Measurements from ENCODE around the gene PLIN5.

The PLIN5 gene

DNA sequence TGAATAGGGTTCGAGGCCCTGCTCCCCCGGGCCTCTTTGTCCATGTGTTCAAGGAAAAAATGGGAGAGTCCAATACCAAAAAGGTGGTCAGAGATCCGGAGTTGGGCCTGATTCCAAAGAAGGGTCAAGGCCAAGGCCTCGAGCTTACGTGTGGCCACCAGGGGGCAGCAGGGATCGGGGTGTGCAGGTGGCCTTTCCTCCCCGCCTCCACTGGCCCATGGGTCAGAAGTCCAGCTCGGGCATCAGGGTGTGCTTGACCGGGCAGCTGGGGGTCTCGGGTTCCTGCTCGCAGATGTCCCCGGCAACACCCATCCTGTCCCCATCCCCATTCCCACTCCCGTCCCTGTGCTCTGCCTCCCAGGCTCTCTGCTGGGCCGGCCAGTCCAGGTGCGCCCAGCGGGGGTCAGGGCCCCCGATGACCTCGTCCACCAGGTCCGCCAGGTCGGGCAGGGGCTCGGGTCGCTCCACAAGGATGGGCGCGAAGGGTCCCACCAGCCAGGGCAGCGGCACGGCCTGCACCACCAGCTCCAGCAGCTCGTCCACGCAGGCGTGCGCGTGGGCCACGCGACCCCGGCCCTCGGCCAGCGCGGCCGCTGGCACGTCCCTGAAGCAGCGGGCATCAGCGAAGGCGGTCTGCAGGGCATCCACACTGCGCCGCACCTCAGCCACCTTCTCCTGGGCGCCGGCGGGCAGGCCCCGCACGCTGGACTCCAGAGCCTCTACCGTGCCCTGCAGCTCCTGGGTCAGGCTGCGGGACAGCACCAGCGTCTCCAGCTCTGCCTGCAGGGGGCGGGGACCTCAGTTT, 11.5 kb downstream of the PLIN5 start:
- TF ChIP-seq TAF1 (IDR thresholded peaks at IDR 0.05; ENCODE audit: borderline replicate concordance, low read depth, low read length) (no peak), POLR2AphosphoS5 (IDR thresholded peaks at IDR 0.05; ENCODE audit: low read depth, low read length) (no peak), POLR2A (IDR thresholded peaks at IDR 0.05; ENCODE audit: low read depth, low read length) (no peak)
- DNase-seq (ENCODE audit: insufficient read length) (peak; percentile 54), FAIRE-seq (no peak)

GRCh38 chr19:4522291-4523002, 12.6 kb downstream of the PLIN5 start:
- FAIRE-seq (no peak), DNase-seq (ENCODE audit: insufficient read length) (no peak)
- no peak for TF ChIP-seq POLR2A (IDR thresholded peaks at IDR 0.05; ENCODE audit: low read depth, low read length)

DNA sequence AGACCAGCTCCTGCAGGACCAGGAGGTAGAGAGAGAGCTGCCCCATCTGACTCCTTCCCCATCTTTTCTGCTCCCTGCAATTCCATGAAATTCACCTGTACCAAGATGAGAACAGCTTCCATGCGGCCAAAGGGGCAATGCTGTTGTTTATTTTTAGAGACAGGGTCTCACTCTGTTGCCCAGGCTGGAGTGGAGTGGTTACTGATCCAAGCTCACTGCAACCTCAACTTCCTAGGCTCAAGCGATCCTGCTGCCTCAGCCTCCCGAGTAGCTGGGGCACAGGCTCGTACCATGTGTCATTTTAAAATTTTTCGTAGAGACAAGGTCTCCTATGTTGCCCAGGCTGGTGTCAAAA, 13.2 kb downstream of the PLIN5 start:
- TF ChIP-seq POLR2AphosphoS5 (IDR thresholded peaks at IDR 0.05; ENCODE audit: low read depth, low read length): no peak
- TF ChIP-seq TAF1 (IDR thresholded peaks at IDR 0.05; ENCODE audit: borderline replicate concordance, low read depth, low read length): no peak
- TF ChIP-seq POLR2A (IDR thresholded peaks at IDR 0.05; ENCODE audit: low read depth, low read length): no peak
- DNase-seq (ENCODE audit: insufficient read length): no peak
- no peak for FAIRE-seq

- DNase-seq (ENCODE audit: insufficient read length): no peak
- no peak for FAIRE-seq
- no peak for TF ChIP-seq TAF1 (IDR thresholded peaks at IDR 0.05; ENCODE audit: borderline replicate concordance, low read depth, low read length)
- no peak for TF ChIP-seq POLR2A (IDR thresholded peaks at IDR 0.05; ENCODE audit: low read depth, low read length)
- TF ChIP-seq POLR2AphosphoS5 (IDR thresholded peaks at IDR 0.05; ENCODE audit: low read depth, low read length): no peak
Measured at GRCh38 chr19:4521170-4521887, 13.7 kb downstream of the PLIN5 start.

DNA sequence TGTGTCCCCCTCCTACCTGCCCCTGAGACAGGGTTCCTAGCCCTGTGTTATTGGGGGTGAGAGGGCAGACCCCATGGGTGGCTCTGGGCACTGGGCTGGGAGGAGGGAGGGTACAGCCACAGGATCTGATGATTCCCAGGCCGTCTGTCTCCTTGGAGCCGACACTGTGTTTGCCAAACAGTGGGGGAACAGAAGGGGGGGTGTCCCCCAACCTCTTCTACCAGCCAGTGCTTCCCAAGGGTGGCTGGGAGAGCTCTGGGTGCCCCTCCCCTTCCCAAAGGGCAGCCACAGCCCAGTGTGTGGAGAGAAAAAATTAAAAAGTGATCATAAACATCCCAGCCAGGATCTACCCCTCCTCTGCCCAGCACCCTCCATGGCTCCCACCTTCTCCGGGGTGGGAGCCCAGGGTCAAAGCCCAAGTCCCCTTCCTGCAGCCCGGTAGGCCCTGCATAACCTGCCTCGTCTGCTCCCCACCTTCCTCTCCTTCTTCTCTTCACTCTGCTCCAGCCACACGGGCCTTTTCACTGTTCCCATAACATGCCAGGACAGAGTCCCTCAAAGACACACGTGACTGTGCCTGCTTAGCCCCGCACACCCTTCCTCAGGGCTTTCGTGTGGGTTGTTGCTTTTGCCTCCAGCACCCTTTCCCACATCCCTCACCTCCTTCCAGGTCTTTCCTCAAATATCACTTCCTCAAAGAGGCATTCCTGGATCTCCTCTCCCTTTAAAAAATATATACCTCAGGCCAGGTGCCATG, 15.3 kb downstream of the PLIN5 start:
- TF ChIP-seq POLR2A (IDR thresholded peaks at IDR 0.05; ENCODE audit: low read depth, low read length) (no peak), TAF1 (IDR thresholded peaks at IDR 0.05; ENCODE audit: borderline replicate concordance, low read depth, low read length) (no peak), POLR2AphosphoS5 (IDR thresholded peaks at IDR 0.05; ENCODE audit: low read depth, low read length) (no peak)
- FAIRE-seq (no peak), DNase-seq (ENCODE audit: insufficient read length) (no peak)

- no peak for TF ChIP-seq POLR2AphosphoS5 (IDR thresholded peaks at IDR 0.05; ENCODE audit: low read depth, low read length)
- no peak for TF ChIP-seq TAF1 (IDR thresholded peaks at IDR 0.05; ENCODE audit: borderline replicate concordance, low read depth, low read length)
- no peak for TF ChIP-seq POLR2A (IDR thresholded peaks at IDR 0.05; ENCODE audit: low read depth, low read length)
- no peak for FAIRE-seq
- no peak for DNase-seq (ENCODE audit: insufficient read length)
Measured at GRCh38 chr19:4519172-4519496, 15.9 kb downstream of the PLIN5 start.

DNA sequence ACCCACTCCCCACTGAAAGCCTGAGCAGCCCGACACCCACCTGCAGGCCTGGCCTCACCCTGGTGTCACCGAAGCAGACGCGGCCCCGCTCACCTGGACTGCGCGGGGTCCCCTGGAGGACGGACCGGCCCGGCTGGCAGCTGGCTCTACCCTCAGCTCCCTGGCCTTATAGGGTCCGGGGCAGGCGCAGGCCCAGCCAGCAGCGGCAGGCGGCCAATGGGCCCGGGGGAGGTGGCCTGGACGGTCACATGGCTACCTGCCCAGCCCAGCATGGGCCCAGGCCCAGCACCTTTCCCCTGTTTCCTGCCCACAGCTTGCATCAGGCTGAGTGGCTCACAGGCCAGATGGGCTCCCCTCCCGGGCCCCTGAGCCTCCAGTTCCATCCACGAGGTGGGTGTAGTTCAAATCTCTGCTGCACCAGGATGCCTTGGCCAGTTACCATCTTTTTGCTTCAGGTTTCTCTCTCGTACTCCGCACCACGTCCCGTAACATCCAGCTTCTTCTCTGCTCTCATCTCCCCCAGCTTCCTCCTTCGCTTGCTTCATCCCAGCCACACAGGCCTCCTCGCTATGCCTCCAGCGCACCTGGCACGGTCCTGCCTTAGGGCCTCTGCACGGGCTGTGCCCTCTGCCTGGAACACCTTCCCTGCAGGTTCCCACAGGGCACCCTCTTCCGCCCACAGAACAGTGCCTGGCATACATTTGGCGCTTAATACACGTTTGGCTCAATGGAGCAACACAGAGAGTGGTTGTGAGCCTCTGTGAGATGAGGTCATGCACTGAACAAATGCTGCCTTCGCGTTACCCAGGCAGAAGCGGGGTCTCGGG, 16.5 kb downstream of the PLIN5 start, which contains the start of gene PLIN4:
Gene PLIN4 (minus strand): TSS at position 142 of the 827 bp plus-strand sequence. CDS start 214 bp downstream, outside the sequence.
- TF ChIP-seq POLR2A (IDR thresholded peaks at IDR 0.05; ENCODE audit: low read depth, low read length): no peak
- TF ChIP-seq POLR2AphosphoS5 (IDR thresholded peaks at IDR 0.05; ENCODE audit: low read depth, low read length): no peak
- TF ChIP-seq TAF1 (IDR thresholded peaks at IDR 0.05; ENCODE audit: borderline replicate concordance, low read depth, low read length): no peak
- FAIRE-seq: no peak

DNA sequence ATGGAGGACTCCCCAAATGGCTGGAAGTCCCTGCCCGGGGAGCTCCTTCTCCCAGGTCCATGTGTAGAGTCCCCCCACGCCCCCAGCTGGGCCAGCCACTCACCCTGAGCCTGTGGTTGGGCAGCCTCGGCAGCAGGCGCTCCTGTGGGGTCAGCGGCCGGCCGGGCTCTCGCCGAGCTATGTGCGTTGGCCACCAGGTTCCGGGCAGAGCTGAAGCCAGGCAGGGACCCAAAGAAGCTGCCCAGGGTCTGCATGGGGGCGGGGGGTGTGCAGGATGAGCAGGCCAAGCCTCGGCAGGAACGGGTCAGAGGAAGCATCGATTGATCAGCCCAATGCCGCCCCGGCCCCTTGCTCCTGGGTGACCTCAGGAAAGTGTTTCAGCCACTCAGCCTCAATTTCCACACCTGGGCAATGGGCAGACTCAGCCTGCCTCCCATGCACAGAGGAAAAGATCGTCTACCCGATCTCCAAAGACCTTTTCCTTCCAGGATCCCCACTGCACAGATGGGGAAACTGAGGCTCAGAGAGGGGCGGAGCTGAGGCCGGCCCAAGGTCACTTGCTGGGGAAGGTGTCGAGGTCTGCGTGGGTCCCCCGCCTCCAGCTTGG, 17.5 kb downstream of the PLIN5 start:
- FAIRE-seq: no peak
- TF ChIP-seq TAF1 (IDR thresholded peaks at IDR 0.05; ENCODE audit: borderline replicate concordance, low read depth, low read length) (no peak), POLR2AphosphoS5 (IDR thresholded peaks at IDR 0.05; ENCODE audit: low read depth, low read length) (no peak), POLR2A (IDR thresholded peaks at IDR 0.05; ENCODE audit: low read depth, low read length) (no peak)

More for the DNA sequence above, 16.5 kb downstream of the PLIN5 start, which contains the start of gene PLIN4:
- no peak for DNase-seq (ENCODE audit: insufficient read length)

GRCh38 chr19:4516939-4517300, 18.1 kb downstream of the PLIN5 start:
- DNase-seq (ENCODE audit: insufficient read length) (no peak), FAIRE-seq (no peak)
- TF ChIP-seq POLR2A (IDR thresholded peaks at IDR 0.05; ENCODE audit: low read depth, low read length) (no peak), POLR2AphosphoS5 (IDR thresholded peaks at IDR 0.05; ENCODE audit: low read depth, low read length) (no peak), TAF1 (IDR thresholded peaks at IDR 0.05; ENCODE audit: borderline replicate concordance, low read depth, low read length) (no peak)

More for the DNA sequence above, 17.5 kb downstream of the PLIN5 start:
- DNase-seq (ENCODE audit: insufficient read length): no peak
